Panc1 (cell line): ENCODE data around the gene C2CD2L.

Source experiments
- CTCF ChIP-seq: fragments of 450-650 bp; IDR thresholded peaks from 2 replicates; pipeline ENCODE4 v1.5.1; 2017; ENCODE audit warnings: mild to moderate bottlenecking
- POLR2AphosphoS5 ChIP-seq: IDR thresholded peaks from 2 replicates; pipeline ENCODE4 v1.6.1; 2012; ENCODE audit warnings: mild to moderate bottlenecking, low read depth, low read length, moderate library complexity
- SIN3A ChIP-seq: IDR thresholded peaks from 2 replicates; pipeline ENCODE4 v1.6.1; 2012; ENCODE audit warnings: low read depth, mild to moderate bottlenecking, low read length, moderate library complexity, borderline replicate concordance; ENCODE audit not compliant: insufficient read depth
- TCF7L2 ChIP-seq: IDR thresholded peaks from 2 replicates; pipeline ENCODE4 v1.6.1; 2011; ENCODE audit warnings: mild to moderate bottlenecking, low read depth, low read length, inconsistent platforms
- TF ChIP-seq, protein P1 (sequence below), 2 experiments: IDR thresholded peaks; 2 replicates each; pipeline ENCODE4 v1.6.1; 2011 to 2012; ENCODE audit warnings: low read depth in 2 of 2, control low read depth in 1 of 2, low read length in 1 of 2, mild to moderate bottlenecking in 1 of 2, moderate library complexity in 1 of 2; ENCODE audit not compliant: insufficient read depth in 1 of 2

DNA sequence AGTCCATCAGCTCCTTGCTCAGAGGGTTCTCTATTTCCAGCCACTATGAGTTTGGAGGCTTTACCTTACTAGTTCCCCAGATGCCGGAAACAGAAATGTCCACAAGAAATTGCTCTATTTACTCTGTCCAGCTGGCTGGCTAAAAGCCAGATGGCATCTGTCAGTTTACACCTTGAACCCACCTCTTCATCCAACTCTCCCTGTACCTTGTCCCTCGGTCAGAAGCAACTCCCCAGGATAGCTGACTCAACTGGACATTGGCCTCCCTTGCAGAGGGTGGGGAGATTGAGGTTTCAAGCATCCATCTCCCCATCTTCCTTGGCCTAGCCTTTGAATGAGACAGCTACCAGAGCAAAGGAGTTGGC is 1.7 kb downstream of the C2CD2L start:
- TF ChIP-seq SIN3A (no peak), CTCF (no peak), POLR2AphosphoS5 (no peak), TCF7L2 (no peak)
- TF ChIP-seq, protein P1, sequence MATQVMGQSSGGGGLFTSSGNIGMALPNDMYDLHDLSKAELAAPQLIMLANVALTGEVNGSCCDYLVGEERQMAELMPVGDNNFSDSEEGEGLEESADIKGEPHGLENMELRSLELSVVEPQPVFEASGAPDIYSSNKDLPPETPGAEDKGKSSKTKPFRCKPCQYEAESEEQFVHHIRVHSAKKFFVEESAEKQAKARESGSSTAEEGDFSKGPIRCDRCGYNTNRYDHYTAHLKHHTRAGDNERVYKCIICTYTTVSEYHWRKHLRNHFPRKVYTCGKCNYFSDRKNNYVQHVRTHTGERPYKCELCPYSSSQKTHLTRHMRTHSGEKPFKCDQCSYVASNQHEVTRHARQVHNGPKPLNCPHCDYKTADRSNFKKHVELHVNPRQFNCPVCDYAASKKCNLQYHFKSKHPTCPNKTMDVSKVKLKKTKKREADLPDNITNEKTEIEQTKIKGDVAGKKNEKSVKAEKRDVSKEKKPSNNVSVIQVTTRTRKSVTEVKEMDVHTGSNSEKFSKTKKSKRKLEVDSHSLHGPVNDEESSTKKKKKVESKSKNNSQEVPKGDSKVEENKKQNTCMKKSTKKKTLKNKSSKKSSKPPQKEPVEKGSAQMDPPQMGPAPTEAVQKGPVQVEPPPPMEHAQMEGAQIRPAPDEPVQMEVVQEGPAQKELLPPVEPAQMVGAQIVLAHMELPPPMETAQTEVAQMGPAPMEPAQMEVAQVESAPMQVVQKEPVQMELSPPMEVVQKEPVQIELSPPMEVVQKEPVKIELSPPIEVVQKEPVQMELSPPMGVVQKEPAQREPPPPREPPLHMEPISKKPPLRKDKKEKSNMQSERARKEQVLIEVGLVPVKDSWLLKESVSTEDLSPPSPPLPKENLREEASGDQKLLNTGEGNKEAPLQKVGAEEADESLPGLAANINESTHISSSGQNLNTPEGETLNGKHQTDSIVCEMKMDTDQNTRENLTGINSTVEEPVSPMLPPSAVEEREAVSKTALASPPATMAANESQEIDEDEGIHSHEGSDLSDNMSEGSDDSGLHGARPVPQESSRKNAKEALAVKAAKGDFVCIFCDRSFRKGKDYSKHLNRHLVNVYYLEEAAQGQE (IDR thresholded peaks at IDR 0.05; ENCODE audit: insufficient read depth in 1 of 2, low read depth in 2 of 2, low read length in 1 of 2), result no peak
